ENCODE results near the gene MAN1C1. TPM values are rescaled to one million over a fixed set of nuclear protein-coding genes. Genes with fewer than 3 reads are reported as not detected.
"Not testable (repeated sequence)": the region's sequence is repeated elsewhere in the genome, so short reads cannot be mapped to it uniquely, and the experiment has no call there.

The MAN1C1 gene
- polyA plus RNA-seq, 3 donors from 2014 or later, result 0.48 to 2.8 (median 1.2) TPM

- Mint-ChIP-seq H3K36me3 (peaks cover 0 to 3% (median 0%) of the 10 kb centered on the region in 3 donors), H3K27ac (no peak overlapping the region)
- no peak for DNase-seq
Observed at GRCh38 chr1:25651824-25652741, 35.5 kb downstream of the MAN1C1 start.

GRCh38 chr1:25653558-25653957 is 37.0 kb downstream of the MAN1C1 start:
- peaks cover 0 to 3% (median 0%) of the 10 kb centered on the region in 3 donors for H3K36me3 Mint-ChIP-seq
- H3K4me3 Mint-ChIP-seq, result no peak overlapping the region
- DNase-seq, result no peak
- peaks cover 0 to 3% (median 3%) of the 10 kb centered on the region in 3 donors for H3K27me3 Mint-ChIP-seq (ENCODE audit: low read depth in 3 of 3)
- peak overlapping the region in 1 of 6 donors; percentile 3 for H3K27ac Mint-ChIP-seq
- H3K9me3 Mint-ChIP-seq, result no peaks in the 10 kb centered on the region
- peaks cover 0 to 6% of the 10 kb centered on the region in 2 donors for H3K4me1 Mint-ChIP-seq

More at GRCh38 chr1:25651824-25652741, 35.5 kb downstream of the MAN1C1 start:
- peaks cover 0 to 6% (median 3%) of the 10 kb centered on the region in 3 donors for H3K27me3 Mint-ChIP-seq (ENCODE audit: low read depth in 3 of 3)
- H3K4me1 Mint-ChIP-seq, result peaks cover 0 to 6% of the 10 kb centered on the region in 2 donors
- H3K9me3 Mint-ChIP-seq, result no peaks in the 10 kb centered on the region
- no peak overlapping the region for H3K4me3 Mint-ChIP-seq

- Mint-ChIP-seq H3K36me3 (peaks cover 0 to 3% (median 0%) of the 10 kb centered on the region in 3 donors), H3K27me3 (ENCODE audit: low read depth in 3 of 3) (peaks cover 0 to 3% (median 2%) of the 10 kb centered on the region in 3 donors), H3K27ac (no peak overlapping the region), H3K4me1 (peaks cover 0 to 6% of the 10 kb centered on the region in 2 donors), H3K9me3 (no peaks in the 10 kb centered on the region), H3K4me3 (no peak overlapping the region)
- no peak for DNase-seq
Observed at GRCh38 chr1:25654109-25654660, 37.6 kb downstream of the MAN1C1 start.

DNA sequence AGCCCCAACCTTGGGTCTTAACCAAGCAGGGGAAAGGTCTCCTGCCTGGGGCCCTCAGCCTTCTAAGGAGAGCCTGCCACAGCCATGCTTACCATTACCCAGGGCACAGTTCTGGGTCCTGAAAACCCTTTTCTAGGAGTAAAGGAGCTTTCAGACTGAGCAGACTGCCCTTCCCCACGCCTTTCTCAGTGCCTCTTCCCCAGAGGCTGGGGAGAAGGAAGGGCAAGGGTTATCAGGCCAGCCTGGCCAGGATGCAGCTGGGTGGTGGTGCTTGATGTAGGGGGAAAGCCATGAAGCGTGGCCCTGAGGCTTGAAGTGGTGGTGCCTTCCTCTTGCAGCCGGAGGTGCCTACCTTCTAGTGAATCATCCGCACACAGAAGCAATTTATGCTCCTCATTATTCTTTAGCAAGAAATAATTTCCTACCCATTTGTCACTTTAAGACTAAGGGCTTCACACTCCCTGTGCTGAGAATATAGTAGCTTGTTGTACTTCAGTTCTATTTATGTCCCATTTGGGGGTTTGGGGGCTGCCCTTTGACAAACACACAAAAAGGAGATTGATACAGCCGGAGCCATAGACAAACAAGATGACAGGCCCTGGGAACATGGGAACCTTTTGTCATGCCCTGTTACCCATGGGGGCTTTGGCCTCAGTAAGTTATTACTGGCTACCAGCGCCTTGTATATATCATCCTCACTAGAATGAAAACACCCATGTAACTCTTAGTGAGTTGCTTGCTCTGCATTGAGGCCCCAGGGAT is 40.7 kb downstream of the MAN1C1 start:
- no peaks in the 10 kb centered on the region for H3K4me1 Mint-ChIP-seq
- H3K27me3 Mint-ChIP-seq (ENCODE audit: low read depth in 3 of 3), result peaks cover 0 to 5% (median 3%) of the 10 kb centered on the region in 3 donors
- peaks cover 0 to 2% (median 0%) of the 10 kb centered on the region in 6 donors for H3K9me3 Mint-ChIP-seq
- no peak for DNase-seq
- H3K36me3 Mint-ChIP-seq, result no peaks in the 10 kb centered on the region
- H3K27ac Mint-ChIP-seq, result no peak overlapping the region
- no peak overlapping the region for H3K4me3 Mint-ChIP-seq

DNA sequence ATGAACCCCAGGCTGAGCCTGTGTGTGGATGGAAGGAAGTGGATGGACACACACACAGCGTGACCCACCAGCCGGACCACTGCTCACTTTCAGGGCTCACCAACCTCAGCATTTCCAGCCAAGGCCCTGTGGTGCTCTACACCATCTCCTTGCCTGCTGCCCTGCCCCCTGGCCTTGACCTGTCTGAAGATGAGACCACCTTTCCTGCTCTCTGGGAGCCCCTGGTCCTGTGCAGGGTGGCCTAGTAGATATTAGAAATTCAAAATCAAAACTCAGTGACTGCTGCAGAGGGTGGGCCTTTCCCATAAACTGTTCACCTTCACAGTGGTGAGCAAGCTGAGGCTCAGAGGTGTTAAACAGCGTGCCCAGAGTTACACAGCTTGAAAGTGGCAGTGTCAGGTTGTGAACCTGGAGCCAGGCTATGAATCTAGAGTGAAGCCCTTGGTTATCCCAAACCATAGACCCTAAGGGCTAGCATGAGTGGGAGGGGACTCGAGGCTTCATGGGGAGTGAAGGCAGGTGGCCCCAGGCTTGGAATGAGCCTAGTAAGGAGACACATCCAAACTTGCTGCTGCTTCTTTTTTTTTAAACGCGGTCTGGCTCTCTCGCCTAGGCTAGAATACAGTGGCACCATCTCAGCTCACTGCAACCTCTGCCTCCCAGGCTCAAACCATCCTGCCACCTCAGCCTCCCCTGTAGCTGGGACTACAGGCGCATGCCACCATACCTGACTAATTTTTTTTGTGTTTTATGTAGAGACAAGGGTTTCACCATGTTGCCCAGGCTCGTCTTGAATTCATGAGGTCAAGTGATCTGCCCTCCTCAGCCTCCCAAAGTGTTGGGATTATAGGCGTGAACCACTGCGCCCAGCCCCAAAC is 41.5 kb downstream of the MAN1C1 start:
- Mint-ChIP-seq H3K9me3 (peaks cover 0 to 2% (median 0%) of the 10 kb centered on the region in 6 donors), H3K27ac (peak overlapping the region in 1 of 6 donors; percentile 46), H3K27me3 (ENCODE audit: low read depth in 3 of 3) (peaks cover 0 to 5% (median 3%) of the 10 kb centered on the region in 3 donors), H3K36me3 (no peaks in the 10 kb centered on the region), H3K4me1 (no peaks in the 10 kb centered on the region), H3K4me3 (no peak overlapping the region)
- no peak for DNase-seq

- peaks cover 0 to 2% (median 0%) of the 10 kb centered on the region in 6 donors for H3K9me3 Mint-ChIP-seq
- no peak overlapping the region for H3K4me3 Mint-ChIP-seq
- H3K4me1 Mint-ChIP-seq, result no peaks in the 10 kb centered on the region
- H3K27me3 Mint-ChIP-seq (ENCODE audit: low read depth in 3 of 3), result peaks cover 0 to 5% (median 3%) of the 10 kb centered on the region in 3 donors
- no peak for DNase-seq
- peak overlapping the region in 1 of 6 donors; percentile 5 for H3K27ac Mint-ChIP-seq
- no peaks in the 10 kb centered on the region for H3K36me3 Mint-ChIP-seq
Observed at GRCh38 chr1:25658791-25659431, 42.3 kb downstream of the MAN1C1 start.

GRCh38 chr1:25661043-25661815 is 44.6 kb downstream of the MAN1C1 start:
- H3K27ac Mint-ChIP-seq, result peak overlapping the region in 1 of 6 donors; percentile 39
- H3K9me3 Mint-ChIP-seq, result peaks cover 0 to 2% (median 0%) of the 10 kb centered on the region in 6 donors
- H3K4me1 Mint-ChIP-seq, result no peaks in the 10 kb centered on the region
- peaks cover 0 to 3% (median 0%) of the 10 kb centered on the region in 3 donors for H3K27me3 Mint-ChIP-seq (ENCODE audit: low read depth in 3 of 3)
- no peak overlapping the region for H3K4me3 Mint-ChIP-seq
- H3K36me3 Mint-ChIP-seq, result no peaks in the 10 kb centered on the region
- DNase-seq, result no peak

DNA sequence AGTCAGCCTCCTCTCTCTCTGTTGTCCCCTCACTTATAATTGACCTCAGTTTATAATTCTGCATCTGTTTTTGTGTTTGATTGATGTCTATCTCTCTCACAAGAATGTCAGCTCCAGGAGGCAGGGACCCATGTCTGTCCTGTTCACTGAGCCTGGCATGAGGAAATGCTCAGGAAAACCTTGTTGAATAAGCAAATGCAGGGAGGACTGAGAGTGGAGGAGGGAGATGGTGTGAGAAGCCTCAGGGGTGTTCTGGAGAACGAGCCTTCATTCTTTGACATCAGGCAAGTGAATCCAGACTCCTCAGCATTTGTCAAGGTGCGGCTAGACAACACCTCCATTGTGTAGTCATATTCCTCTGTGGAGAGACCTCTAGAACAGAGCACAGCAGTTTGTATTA is 45.5 kb downstream of the MAN1C1 start:
- peaks cover 0 to 3% (median 0%) of the 10 kb centered on the region in 3 donors for H3K27me3 Mint-ChIP-seq (ENCODE audit: low read depth in 3 of 3)
- peaks cover 0 to 2% (median 0%) of the 10 kb centered on the region in 6 donors for H3K9me3 Mint-ChIP-seq
- no peaks in the 10 kb centered on the region for H3K4me1 Mint-ChIP-seq
- DNase-seq, result no peak
- H3K4me3 Mint-ChIP-seq, result no peak overlapping the region
- no peaks in the 10 kb centered on the region for H3K36me3 Mint-ChIP-seq
- H3K27ac Mint-ChIP-seq, result no peak overlapping the region

- H3K4me1 Mint-ChIP-seq; H3K36me3 Mint-ChIP-seq; H3K27me3 Mint-ChIP-seq (ENCODE audit: low read depth in 3 of 3): not testable (repeated sequence)
Observed at GRCh38 chr1:25662959-25663358, 46.4 kb downstream of the MAN1C1 start.

GRCh38 chr1:25664357-25665199 is 48.0 kb downstream of the MAN1C1 start:
- Mint-ChIP-seq H3K36me3 (no peaks in the 10 kb centered on the region), H3K9me3 (peaks cover 0 to 2% (median 0%) of the 10 kb centered on the region in 6 donors), H3K4me1 (no peaks in the 10 kb centered on the region), H3K27me3 (ENCODE audit: low read depth in 3 of 3) (peaks cover 0 to 3% (median 0%) of the 10 kb centered on the region in 3 donors), H3K4me3 (no peak overlapping the region), H3K27ac (no peak overlapping the region)
- DNase-seq, result no peak

More at GRCh38 chr1:25662959-25663358, 46.4 kb downstream of the MAN1C1 start:
- not testable (repeated sequence) for H3K9me3 Mint-ChIP-seq, H3K4me3 Mint-ChIP-seq, H3K27ac Mint-ChIP-seq, DNase-seq

DNA sequence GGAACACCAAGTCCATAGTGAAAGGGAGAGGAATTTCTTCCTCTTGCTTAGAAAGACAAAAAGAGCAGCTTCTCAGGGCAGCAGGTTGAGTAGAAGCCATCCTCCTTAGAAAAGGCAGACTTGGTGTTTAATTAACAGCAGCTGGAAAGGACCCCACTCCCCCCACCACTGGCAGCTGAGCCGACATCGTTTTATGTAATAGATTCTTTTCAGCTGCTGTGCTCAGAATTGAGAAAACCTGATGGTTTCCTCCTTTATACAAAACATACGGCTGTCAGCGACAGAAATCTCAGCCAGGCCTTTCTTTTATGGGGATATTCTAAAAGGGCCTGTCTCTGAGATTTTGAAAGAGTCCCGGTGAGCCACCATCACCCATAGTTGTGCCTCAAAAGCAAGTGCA is 49.9 kb downstream of the MAN1C1 start:
- H3K36me3 Mint-ChIP-seq, result peaks cover 0 to 4% (median 0%) of the 10 kb centered on the region in 3 donors
- no peak overlapping the region for H3K4me3 Mint-ChIP-seq
- H3K27ac Mint-ChIP-seq, result no peak overlapping the region
- peaks cover 0 to 2% (median 0%) of the 10 kb centered on the region in 3 donors for H3K27me3 Mint-ChIP-seq (ENCODE audit: low read depth in 3 of 3)
- no peak for DNase-seq
- H3K4me1 Mint-ChIP-seq, result no peaks in the 10 kb centered on the region
- no peaks in the 10 kb centered on the region for H3K9me3 Mint-ChIP-seq

All from immature natural killer cell (primary cell).